ENCODE results near the gene NUP62CL.
A peak's percentile ranks its signal among the peaks of the same experiment; 100 is the strongest.
"Not testable (repeated sequence)": the region's sequence is repeated elsewhere in the genome, so short reads cannot be mapped to it uniquely, and the experiment has no call there.

NUP62CL gene

GRCh38 chrX:107206697-107207065 is 448 bp upstream of the NUP62CL start:
- peak overlapping the region; percentile 90 for H3K27ac ChIP-seq
- TF ChIP-seq CTCF (IDR thresholded peaks at IDR 0.05) (no peak), ZFX (IDR thresholded peaks at IDR 0.05; ENCODE audit: borderline replicate concordance) (no peak)

GRCh38 chrX:107204068-107204605 is 2.1 kb downstream of the NUP62CL start:
- no peak for TF ChIP-seq CTCF (IDR thresholded peaks at IDR 0.05)
- no peak for TF ChIP-seq ZFX (IDR thresholded peaks at IDR 0.05; ENCODE audit: borderline replicate concordance)
- H3K27ac ChIP-seq, result peak overlapping the region; percentile 46; the same call in 1 of the 2 replicates

- H3K27ac ChIP-seq, result no peak overlapping the region
- no peak for TF ChIP-seq CTCF (IDR thresholded peaks at IDR 0.05)
- TF ChIP-seq ZFX (IDR thresholded peaks at IDR 0.05; ENCODE audit: borderline replicate concordance), result no peak
Measured at GRCh38 chrX:107199491-107199890, 6.7 kb downstream of the NUP62CL start.

- H3K27ac ChIP-seq, result not testable (repeated sequence)
Measured at GRCh38 chrX:107198074-107198473, 8.2 kb downstream of the NUP62CL start.

GRCh38 chrX:107197319-107197718 is 8.9 kb downstream of the NUP62CL start:
- no peak overlapping the region for H3K27ac ChIP-seq
- TF ChIP-seq CTCF (IDR thresholded peaks at IDR 0.05) (no peak), ZFX (IDR thresholded peaks at IDR 0.05; ENCODE audit: borderline replicate concordance) (no peak)

- no peak overlapping the region for H3K27ac ChIP-seq
Measured at GRCh38 chrX:107171369-107172102, 34.7 kb downstream of the NUP62CL start.

GRCh38 chrX:107168712-107169111 is 37.5 kb downstream of the NUP62CL start:
- H3K27ac ChIP-seq, result no peak overlapping the region
- TF ChIP-seq CTCF (IDR thresholded peaks at IDR 0.05) (no peak), ZFX (IDR thresholded peaks at IDR 0.05; ENCODE audit: borderline replicate concordance) (no peak)

More at GRCh38 chrX:107171369-107172102, 34.7 kb downstream of the NUP62CL start:
- no peak for TF ChIP-seq ZFX (IDR thresholded peaks at IDR 0.05; ENCODE audit: borderline replicate concordance)
- no peak for TF ChIP-seq CTCF (IDR thresholded peaks at IDR 0.05)
